Coronary artery (tissue), 2 donors: Measurements from ENCODE around the gene SYNJ2.
A peak's percentile ranks its signal among the peaks of the same experiment; 100 is the strongest.

Experiments
- DNase-seq: peaks from one replicate; pipeline ENCODE4 v3.0.0-alpha.2; 2017; ENCODE audit warnings: low spot score
- H3K27ac ChIP-seq, 2 donors: fragments of 200-600 bp; sonication (generic); one replicate each; pipeline ENCODE4 v1.5.1; 2016 to 2019
- H3K4me3 ChIP-seq: fragments of 200-600 bp; sonication (generic); 2 replicates; pipeline ENCODE4 v1.5.1; 2016; ENCODE audit warnings: mild to moderate bottlenecking, moderate library complexity
- TF ChIP-seq, protein P1 (sequence below): fragments of 200-600 bp; sonication (generic); IDR thresholded peaks from one replicate; pipeline ENCODE4 v1.5.1; 2019; ENCODE audit warnings: antibody characterized with exemption

The SYNJ2 gene

GRCh38 chr6:157951828-157952227 is 29.8 kb upstream of the SYNJ2 start:
- H3K27ac ChIP-seq, result no peak overlapping the region
- TF ChIP-seq, protein P1, sequence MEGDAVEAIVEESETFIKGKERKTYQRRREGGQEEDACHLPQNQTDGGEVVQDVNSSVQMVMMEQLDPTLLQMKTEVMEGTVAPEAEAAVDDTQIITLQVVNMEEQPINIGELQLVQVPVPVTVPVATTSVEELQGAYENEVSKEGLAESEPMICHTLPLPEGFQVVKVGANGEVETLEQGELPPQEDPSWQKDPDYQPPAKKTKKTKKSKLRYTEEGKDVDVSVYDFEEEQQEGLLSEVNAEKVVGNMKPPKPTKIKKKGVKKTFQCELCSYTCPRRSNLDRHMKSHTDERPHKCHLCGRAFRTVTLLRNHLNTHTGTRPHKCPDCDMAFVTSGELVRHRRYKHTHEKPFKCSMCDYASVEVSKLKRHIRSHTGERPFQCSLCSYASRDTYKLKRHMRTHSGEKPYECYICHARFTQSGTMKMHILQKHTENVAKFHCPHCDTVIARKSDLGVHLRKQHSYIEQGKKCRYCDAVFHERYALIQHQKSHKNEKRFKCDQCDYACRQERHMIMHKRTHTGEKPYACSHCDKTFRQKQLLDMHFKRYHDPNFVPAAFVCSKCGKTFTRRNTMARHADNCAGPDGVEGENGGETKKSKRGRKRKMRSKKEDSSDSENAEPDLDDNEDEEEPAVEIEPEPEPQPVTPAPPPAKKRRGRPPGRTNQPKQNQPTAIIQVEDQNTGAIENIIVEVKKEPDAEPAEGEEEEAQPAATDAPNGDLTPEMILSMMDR, result no peak
- H3K4me3 ChIP-seq, result no peak overlapping the region
- DNase-seq, result no peak

GRCh38 chr6:157952861-157953351 is 28.8 kb upstream of the SYNJ2 start:
- no peak overlapping the region for H3K27ac ChIP-seq
- no peak for DNase-seq
- no peak overlapping the region for H3K4me3 ChIP-seq
- TF ChIP-seq, protein P1, result no peak

DNA sequence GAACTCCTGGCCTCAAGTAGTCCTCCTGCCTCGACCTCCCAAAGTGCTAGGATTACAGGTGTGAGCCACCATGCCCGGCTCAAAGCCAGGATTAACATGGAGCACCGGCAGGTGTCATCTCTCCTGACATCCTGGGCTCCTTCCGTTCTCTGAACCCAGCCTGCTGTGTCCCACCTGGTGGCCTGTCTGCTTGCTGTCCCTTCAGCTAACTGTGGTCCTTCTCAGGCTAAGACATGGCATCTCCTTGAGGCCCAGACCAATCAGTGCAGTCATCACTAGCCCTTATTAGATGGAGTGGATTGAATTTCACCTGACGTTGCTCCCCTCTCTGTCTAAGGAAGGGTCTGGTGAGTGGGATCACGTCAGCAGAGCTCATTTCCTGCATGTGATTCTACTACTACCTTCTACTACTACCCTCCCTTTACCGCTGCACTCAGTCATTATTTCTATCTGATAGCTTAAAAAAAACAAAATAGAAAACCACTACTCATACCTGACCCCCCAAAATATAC is 28.0 kb upstream of the SYNJ2 start:
- no peak for DNase-seq
- TF ChIP-seq, protein P1, result no peak
- Histone ChIP-seq H3K4me3 (peak overlapping the region; percentile 51), H3K27ac (no peak overlapping the region)

DNA sequence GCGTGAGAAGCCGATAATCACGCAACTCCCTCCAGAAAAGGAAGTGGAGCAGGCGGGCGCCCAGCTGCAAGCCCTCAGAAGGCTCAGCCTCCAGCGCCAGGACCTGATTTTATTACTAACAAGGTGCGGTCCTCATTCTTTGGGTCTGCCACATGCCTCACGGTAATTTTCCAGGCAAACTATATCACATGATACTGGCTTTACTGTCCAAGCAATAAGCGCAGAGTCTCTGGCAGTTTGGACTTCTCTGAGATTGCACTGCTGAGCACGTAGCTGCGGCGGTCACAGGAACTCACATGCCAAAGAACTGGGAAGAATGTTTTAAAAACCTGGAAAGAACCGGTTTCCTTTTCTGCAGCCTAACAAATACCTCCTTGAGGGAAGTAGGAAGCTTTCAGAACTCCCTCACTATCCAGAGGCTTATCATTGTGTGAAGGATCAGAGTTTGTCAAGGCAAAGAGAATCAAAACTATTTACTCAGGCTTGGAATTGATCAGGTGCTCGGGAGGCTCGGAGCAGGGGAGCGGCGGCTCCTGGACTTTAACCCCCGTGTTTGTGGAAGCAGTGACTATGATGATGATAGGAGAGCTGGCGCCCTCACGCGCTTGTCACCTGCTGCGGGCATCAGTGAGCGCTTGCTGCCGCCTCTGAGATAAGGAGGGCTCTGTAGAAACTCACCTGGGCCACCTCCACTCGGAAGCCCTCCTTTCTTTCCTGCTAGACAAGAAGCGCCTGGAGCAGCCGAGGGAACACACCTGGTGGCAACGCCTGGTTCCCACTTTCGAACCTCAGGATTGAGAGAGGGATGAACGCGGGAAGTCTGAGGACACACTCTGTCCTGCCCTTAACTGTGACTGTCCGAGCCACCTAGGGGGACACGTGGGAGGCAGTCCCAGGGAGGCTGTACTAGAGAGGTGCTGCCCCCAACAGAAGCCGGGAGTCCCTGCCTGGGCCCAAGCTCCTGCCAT is 27.2 kb upstream of the SYNJ2 start:
- H3K4me3 ChIP-seq, result peak overlapping the region; percentile 51
- TF ChIP-seq, protein P1, result no peak
- no peak overlapping the region for H3K27ac ChIP-seq
- DNase-seq, result no peak

GRCh38 chr6:157955675-157956074 is 26.0 kb upstream of the SYNJ2 start:
- no peak overlapping the region for H3K4me3 ChIP-seq
- no peak for DNase-seq
- TF ChIP-seq, protein P1, result no peak
- H3K27ac ChIP-seq, result no peak overlapping the region

DNA sequence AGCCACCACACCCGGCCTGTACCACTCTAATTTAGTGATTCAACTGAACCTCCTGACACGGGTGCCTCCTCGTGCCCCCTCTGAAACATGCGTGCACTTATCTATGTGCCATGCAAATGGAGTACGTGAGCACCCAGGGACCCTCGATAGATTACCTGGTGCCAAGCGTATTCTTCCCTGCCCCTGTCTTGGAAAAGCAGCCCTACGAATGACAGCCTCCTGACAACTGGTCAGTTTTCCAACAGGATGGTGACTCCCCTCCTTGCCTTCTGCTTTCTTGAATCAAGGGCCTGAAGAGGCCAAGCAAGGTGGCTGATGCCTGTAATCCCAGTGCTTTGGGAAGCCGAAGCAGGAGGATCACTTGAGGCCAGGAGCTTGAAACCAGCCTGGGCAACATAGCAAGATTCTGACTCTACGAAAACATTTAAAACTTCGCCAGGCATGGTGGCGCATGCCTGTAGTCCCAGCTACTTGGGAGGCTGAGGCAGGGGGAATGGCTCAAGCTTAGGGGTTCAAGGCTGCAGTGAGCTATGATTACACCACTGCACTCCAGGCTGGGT is 25.4 kb upstream of the SYNJ2 start:
- TF ChIP-seq, protein P1, result no peak
- H3K4me3 ChIP-seq, result no peak overlapping the region
- no peak for DNase-seq
- H3K27ac ChIP-seq, result no peak overlapping the region
